A549 treated with RU486 at 1 μM for 4 hours (cell line): ENCODE results near the gene MRPL20. TPM values are rescaled to one million over a fixed set of nuclear protein-coding genes. Genes with fewer than 3 reads are reported as not detected.

Experiments used
- total RNA-seq: library from RNA; stranded (reverse); fragments of 200-300 nt; extraction: Qiagen RNA extraction; gene quantifications from 5 replicates; pipeline ENCODE4 v1.2.3, GENCODE V29; 2022; ENCODE audit warnings: low read depth

The MRPL20 gene
- 127 to 156 TPM (median 138 TPM) in 5 replicates for total RNA-seq

DNA sequence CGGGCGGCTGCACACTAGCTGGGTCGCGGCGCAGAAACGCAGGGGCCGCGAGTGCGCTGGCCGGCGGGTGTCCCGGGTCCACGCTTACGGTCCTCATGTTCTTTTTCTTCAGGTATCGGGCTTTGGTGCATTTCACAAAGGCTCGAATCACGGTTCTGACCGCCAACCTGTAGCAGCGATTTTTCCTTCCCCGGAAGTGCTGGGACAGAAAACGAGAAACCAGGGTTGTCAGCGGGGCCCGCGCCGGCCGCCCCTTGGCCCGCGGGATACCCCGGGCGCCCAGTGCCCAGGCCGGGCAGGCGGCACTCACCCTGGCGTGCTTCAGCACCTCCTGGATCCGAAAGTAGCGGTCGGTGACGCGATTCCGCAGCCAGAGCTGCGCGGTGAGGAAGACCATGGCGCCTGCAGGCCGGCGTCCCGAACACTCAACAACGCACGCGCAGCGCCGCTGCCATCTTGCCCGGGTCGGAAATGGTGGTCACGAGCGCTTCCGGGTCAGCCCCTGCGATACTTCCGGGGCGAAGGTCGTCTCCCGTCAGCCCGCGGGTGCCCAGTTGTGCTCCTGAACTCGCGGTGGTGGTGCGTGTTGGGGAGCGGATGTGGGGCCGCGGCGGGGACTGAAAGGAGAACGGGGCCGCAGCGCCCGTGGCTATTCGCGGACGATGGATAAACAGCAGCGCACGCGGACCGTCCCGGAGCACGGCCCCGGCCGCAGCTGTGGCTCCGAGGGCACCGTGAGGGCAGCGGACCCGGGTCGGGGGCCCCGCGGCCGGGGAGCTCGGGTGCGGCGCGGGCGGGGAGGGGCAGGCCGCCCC, at the start of gene MRPL20:
MRPL20 (minus strand) TSS at position 473 of the 815 bp plus-strand sequence; CDS start at position 397, 76 bp downstream.

DNA sequence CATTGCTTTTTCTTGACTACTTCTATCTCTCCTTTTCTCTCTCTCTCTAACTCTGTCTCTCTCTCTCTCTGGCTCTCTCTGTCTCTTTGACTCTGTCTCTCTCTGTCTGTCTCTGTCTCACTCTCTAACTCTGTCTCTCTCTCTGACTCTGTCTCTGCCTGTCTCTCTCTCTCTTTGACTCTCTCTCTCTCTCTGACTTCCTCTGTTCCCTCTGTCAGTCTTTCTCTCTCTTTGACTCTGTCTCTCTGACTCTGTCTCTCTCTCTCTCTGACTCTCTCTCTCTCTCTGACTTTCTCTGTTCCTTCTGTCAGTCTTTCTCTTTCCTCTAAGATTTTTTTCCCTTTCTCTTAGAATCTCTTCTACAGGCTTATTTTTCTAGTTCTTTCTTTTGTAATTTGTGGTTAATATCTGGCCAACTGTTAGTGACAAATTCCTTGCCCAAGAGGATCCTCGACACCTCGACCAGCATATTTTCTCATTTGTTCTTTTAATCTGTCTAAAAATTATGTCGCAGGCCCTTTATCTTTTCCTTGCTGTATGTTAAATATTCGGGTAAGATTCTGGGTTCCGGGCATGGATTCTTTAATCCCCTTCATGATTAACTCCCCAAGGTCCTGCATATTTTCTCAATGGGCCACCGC, 42.1 kb upstream of the MRPL20 start, which contains the start of gene ATAD3C:
ATAD3C (plus strand) TSS at position 591 of the 641 bp plus-strand sequence. CDS start 995 bp downstream, outside the sequence.

DNA sequence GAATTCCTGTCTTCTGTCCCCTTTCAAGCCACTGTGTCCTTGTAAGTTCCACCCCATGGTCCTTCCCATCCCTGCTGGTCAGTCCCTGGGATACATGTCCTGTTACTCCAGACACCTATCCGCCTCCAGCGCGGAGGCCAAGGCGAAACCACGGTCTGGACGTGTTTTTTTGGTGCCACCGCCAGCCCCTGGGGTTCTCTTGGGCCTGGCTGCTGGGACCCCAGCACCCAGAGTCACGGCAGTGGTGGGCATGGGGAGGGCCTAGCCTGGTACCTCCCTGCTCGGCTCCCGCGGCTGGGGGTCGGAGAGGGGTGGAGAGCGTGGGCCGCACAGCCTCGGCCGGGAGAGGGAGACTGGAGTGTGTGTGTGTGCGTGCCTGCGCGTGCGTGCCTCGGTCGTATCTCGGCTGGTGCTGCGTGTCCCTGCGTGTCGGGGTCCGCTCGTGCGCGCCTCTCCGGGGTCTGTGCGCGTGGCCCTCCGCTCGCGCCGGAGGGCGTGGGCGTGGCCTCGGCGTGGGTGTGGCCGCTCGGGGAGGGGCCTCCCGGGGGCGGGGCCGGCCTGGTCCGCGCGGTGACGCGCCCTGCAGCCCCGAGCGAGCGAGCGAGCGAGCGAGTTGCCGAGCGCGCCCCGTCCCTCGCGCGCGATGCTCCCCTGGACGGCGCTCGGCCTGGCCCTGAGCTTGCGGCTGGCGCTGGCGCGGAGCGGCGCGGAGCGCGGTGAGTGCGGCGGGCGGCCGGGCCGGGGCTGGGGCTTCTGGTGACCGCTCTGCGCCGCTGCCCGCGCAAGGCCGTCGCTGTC, 28.2 kb upstream of the MRPL20 start, which contains the start of gene VWA1:
VWA1 (plus strand) TSS at position 585 of the 798 bp plus-strand sequence; CDS start at position 644, 59 bp downstream.

DNA sequence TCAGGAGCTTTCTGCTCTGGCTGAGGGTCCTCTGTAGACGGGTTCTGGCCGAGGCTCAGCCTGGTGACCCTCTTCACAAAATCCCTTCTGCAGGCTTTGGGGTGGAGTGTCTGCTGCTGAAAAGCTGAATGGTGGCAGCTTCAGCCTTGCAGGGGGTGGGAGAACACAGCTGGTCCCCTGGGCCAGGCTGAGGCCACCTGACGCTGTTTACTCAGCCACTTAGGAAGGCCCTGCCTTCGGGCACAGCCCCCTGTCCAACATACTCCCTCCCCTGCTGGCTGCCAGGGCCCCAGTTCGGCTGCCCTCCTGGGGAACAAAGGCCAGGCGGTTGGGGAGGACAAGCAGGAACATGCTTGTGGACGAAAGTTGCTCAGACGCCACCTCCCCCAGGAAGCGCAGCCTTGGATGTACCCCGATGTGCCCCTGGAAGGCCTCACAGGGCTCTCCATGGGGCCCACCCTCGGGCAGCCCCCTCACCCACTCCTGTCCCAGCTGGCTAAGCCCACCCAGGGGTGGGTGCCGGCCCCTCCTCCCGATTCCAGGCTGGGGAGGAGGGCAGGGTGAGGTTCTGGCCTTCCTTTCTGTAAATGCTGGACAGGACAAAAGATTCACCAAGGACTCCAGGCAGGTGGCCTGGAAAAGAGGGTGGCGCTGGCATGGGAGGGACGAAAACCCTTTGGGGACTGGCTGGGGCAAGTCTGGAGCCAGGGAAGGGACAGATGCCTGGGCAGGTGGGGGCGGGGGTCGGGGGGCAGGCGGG, 14.2 kb upstream of the MRPL20 start, which contains the start of gene ANKRD65:
ANKRD65 (minus strand) TSS at position 130 of the 760 bp plus-strand sequence. CDS start 271 bp downstream, outside the sequence.

DNA sequence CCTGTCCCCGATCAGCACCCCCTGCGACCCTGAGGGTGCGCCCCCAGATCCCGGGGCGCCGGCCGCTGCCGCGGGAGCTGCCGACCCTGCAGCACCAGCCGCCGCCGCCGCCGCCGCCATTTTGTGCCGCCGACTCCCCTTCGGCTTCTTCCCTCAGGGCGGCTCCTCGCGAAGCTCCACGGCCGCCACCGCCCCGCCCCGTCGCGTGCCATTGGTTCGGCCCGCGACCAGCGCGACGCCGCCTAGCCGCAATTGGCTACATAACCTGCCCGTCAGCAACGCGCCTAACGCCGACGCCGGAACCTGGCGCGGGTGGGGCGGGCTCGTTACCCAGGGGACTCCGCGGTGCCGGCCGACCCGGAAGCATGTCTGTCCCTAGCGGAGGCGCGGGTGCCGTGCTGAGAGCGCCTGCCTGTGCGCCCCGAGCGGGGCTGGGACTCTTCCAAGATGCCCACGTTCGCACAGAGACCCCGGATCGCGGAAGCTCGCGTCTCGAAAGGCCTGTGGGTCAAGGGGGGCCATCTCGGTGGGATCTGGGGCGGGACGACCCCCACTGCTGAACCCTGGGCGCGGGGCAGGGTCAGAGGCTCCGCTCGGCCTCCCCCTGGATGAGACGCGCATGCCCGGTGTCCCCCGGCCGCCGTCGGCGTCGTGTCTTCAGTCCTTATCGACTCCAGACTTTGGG, 7.8 kb downstream of the MRPL20 start, which contains the start of gene CCNL2:
CCNL2 (minus strand) TSS at position 149 of the 685 bp plus-strand sequence; CDS start at position 120, 29 bp downstream.

GRCh38 chr1:1374929-1375662, 32.0 kb downstream of the MRPL20 start, which contains the start of gene AURKAIP1:
TSS of gene AURKAIP1 (minus strand) at chr1:1375207. CDS start at chr1:1374756, 451 bp downstream.

GRCh38 chr1:1358433-1359271, 48.4 kb downstream of the MRPL20 start, which contains the start of gene MXRA8:
TSS of gene MXRA8 (minus strand) at chr1:1358555. CDS start at chr1:1358504, 51 bp downstream.

Other genes with a start within 250 kb of the MRPL20 start
- not detected in 5 replicates for gene TTLL10, start 233.4 kb downstream of the MRPL20 start, total RNA-seq
- gene TNFRSF18, start 200.7 kb downstream of the MRPL20 start, total RNA-seq, result not detected in 5 replicates
- 0.22 TPM in 1 of 5 replicates, not detected in the others for gene TNFRSF4, start 193.1 kb downstream of the MRPL20 start, total RNA-seq
- 105 to 136 TPM (median 127 TPM) in 5 replicates for gene SDF4, start 175.3 kb downstream of the MRPL20 start, total RNA-seq
- 11.0 to 22.5 TPM (median 21.8 TPM) in 5 replicates for gene B3GALT6, start 175.1 kb downstream of the MRPL20 start, total RNA-seq
- gene C1QTNF12, start 160.6 kb downstream of the MRPL20 start, total RNA-seq, result 0.59 to 1.7 TPM (median 1.1 TPM) in 5 replicates
- gene UBE2J2, start 133.4 kb downstream of the MRPL20 start, total RNA-seq, result 35.9 to 51.0 TPM (median 48.6 TPM) in 5 replicates
- 0.68 to 1.3 TPM (median 1.2 TPM) in 5 replicates for gene SCNN1D, start 126.9 kb downstream of the MRPL20 start, total RNA-seq
- 8.1 to 17.8 TPM (median 13.7 TPM) in 5 replicates for gene ACAP3, start 99.4 kb downstream of the MRPL20 start, total RNA-seq
- gene PUSL1, start 98.7 kb downstream of the MRPL20 start, total RNA-seq, result 16.5 to 29.3 TPM (median 22.8 TPM) in 5 replicates
- 47.7 to 61.4 TPM (median 58.1 TPM) in 5 replicates for gene INTS11, start 82.6 kb downstream of the MRPL20 start, total RNA-seq
- 13.1 to 20.9 TPM (median 18.3 TPM) in 5 replicates for gene CPTP, start 82.5 kb downstream of the MRPL20 start, total RNA-seq
- gene TAS1R3, start 76.0 kb downstream of the MRPL20 start, total RNA-seq, result 0.08 to 0.14 TPM (median 0.12 TPM) in 5 replicates
- gene DVL1, start 57.9 kb downstream of the MRPL20 start, total RNA-seq, result 44.0 to 77.6 TPM (median 71.9 TPM) in 5 replicates
- 0.16 to 1.0 TPM (median 0.27 TPM) in 4 of 5 replicates, not detected in the other for gene MXRA8, start 48.7 kb downstream of the MRPL20 start, total RNA-seq
- 99.9 to 181 TPM (median 176 TPM) in 5 replicates for gene AURKAIP1, start 32.1 kb downstream of the MRPL20 start, total RNA-seq
- gene CCNL2, start 8.0 kb downstream of the MRPL20 start, total RNA-seq, result 36.2 to 57.5 TPM (median 50.3 TPM) in 5 replicates
- gene ANKRD65, start 14.0 kb upstream of the MRPL20 start, total RNA-seq, result not detected in 5 replicates
- 4.8 to 16.5 TPM (median 14.4 TPM) in 5 replicates for gene VWA1, start 28.4 kb upstream of the MRPL20 start, total RNA-seq
- not detected in 5 replicates for gene ATAD3C, start 42.4 kb upstream of the MRPL20 start, total RNA-seq
- 1.6 to 3.3 TPM (median 3.2 TPM) in 5 replicates for gene ATAD3B, start 64.5 kb upstream of the MRPL20 start, total RNA-seq
- gene ATAD3A, start 104.9 kb upstream of the MRPL20 start, total RNA-seq, result 28.2 to 40.1 TPM (median 37.3 TPM) in 5 replicates
- gene TMEM240, start 133.3 kb upstream of the MRPL20 start, total RNA-seq, result 0.22 to 0.52 TPM (median 0.36 TPM) in 5 replicates
- 92.5 to 114 TPM (median 109 TPM) in 5 replicates for gene SSU72, start 167.6 kb upstream of the MRPL20 start, total RNA-seq
- gene FNDC10, start 192.8 kb upstream of the MRPL20 start, total RNA-seq, result 5.2 to 10.5 TPM (median 8.0 TPM) in 5 replicates
- 8.3 to 20.2 TPM (median 17.1 TPM) in 5 replicates for gene MIB2, start 208.2 kb upstream of the MRPL20 start, total RNA-seq
- 0.48 to 1.1 TPM (median 0.51 TPM) in 4 of 5 replicates, not detected in the other for gene MMP23B, start 224.9 kb upstream of the MRPL20 start, total RNA-seq